Adrenal gland (tissue), 12 donors: ENCODE measurements around the gene ABHD17A. TPM values are rescaled to one million over a fixed set of nuclear protein-coding genes. Genes with fewer than 3 reads are reported as not detected.

Experiments used
- DNase-seq, 7 donors: peaks; one replicate each; pipeline ENCODE4 v3.0.0-alpha.2; 2019 to 2020
- H3K27ac ChIP-seq, 5 donors: fragments of 200-600 bp; sonication (generic) in 4 of 5; 1 replicate in 3 of 5; 2 replicates in 2 of 5; pipeline versions ENCODE4 v1.5.1 to v1.8.0; 2016 to 2020; ENCODE audit warnings: mild to moderate bottlenecking in 1 of 5
- H3K27me3 ChIP-seq: fragments of 200-600 bp; 2 replicates; pipeline ENCODE4 v1.8.0; 2021
- H3K36me3 ChIP-seq, 2 donors: fragments of 200-600 bp; replicated peaks in 1 of 2; 1 replicate in 1 of 2; 2 replicates in 1 of 2; pipeline versions ENCODE4 v1.5.1 to v1.8.0; 2018 to 2022
- H3K4me1 ChIP-seq, 2 donors: fragments of 200-600 bp; replicated peaks in 1 of 2; 1 replicate in 1 of 2; 2 replicates in 1 of 2; pipeline versions ENCODE4 v1.5.1 to v1.8.0; 2018 to 2021
- H3K4me3 ChIP-seq, 4 donors: fragments of 200-600 bp; sonication (generic) in 3 of 4; one replicate each; pipeline ENCODE4 v1.5.1; 2016 to 2018
- H3K9me3 ChIP-seq, 3 donors: fragments of 200-600 bp; sonication (generic) in 1 of 3; replicated peaks in 1 of 3; 1 replicate in 2 of 3; 2 replicates in 1 of 3; pipeline versions ENCODE4 v1.5.1 to v1.8.0; 2016 to 2021
- POLR2A ChIP-seq, 2 donors: fragments of 450-650 bp; IDR thresholded peaks; one replicate each; pipeline ENCODE4 v1.6.1; 2017; ENCODE audit warnings: antibody characterized with exemption in 2 of 2, mild to moderate bottlenecking in 2 of 2, moderate library complexity in 1 of 2
- WGBS, 4 donors: extraction: QIAGEN DNeasy Blood & Tissue Kit in 2 of 4; methylation state at CpG; one replicate each; pipeline versions ENCODE4 v1.1.5 to v1.1.7; 2013 to 2017; 5-methylcytosine and 5-hydroxymethylcytosine counted together
- intact Hi-C, 2 donors: fragments of 100-400 bp; cut with DNase I; formaldehyde crosslinking; loops; one replicate each; pipeline versions ENCODE4 v1.14.1 to v1.15.0; 2022 to 2023
- polyA plus RNA-seq, 3 donors: library from polyadenylated mRNA; stranded (reverse); fragments of 200-250 nt in 2 of 3; fragments of 350-450 nt in 1 of 3; fragmentation: Illumina TruSeq in 1 of 3; extraction: RNeasy Lipid Tissue Mini Kit (QIAGEN cat#74804) in 1 of 3; gene quantifications; one replicate each; pipeline ENCODE4 v1.2.3, GENCODE V29; 2013 to 2014
- total RNA-seq, 9 donors: library from RNA; depleted of rRNA in 4 of 9; stranded (reverse); fragments of >200 nt in 4 of 9; fragments of 120-200 nt in 1 of 9; fragmentation: NEBNext Ultra II Directional in 1 of 9; extraction: Animal tissue kit (Norgen Biotek cat#: 25700) in 1 of 9; gene quantifications; one replicate each; pipeline versions ENCODE4 v1.1.0 to v1.2.4, GENCODE V29; 2013 to 2023
- TF ChIP-seq, protein P1 (sequence below), 6 experiments: fragments of 450-650 bp in 4 of 6; fragments of 200-600 bp in 2 of 6; sonication (generic) in 1 of 6; IDR thresholded peaks; 1 replicate in 5 of 6; 2 replicates in 1 of 6; pipeline versions ENCODE4 v1.5.1 to v1.8.0; 2016 to 2021; ENCODE audit warnings: antibody characterized with exemption in 6 of 6, mild to moderate bottlenecking in 2 of 6, moderate library complexity in 1 of 6
- donor health status: healthy with polysubstance abuse.
- donor health status: Bipolar disorder and iron deficiency.
- donor health status: DM: yes; HTN: yes; CAD: no.
- donor health status: DM: no; HTN: no; CAD: no.
- donor health status: DM: no; HTN: no; CAD: no.
- donor health status: DM: yes; HTN: yes; CAD: no.

Gene ABHD17A
- total and polyA plus RNA-seq, 12 donors: 2.5 to 235 (median 99.4) TPM

DNA sequence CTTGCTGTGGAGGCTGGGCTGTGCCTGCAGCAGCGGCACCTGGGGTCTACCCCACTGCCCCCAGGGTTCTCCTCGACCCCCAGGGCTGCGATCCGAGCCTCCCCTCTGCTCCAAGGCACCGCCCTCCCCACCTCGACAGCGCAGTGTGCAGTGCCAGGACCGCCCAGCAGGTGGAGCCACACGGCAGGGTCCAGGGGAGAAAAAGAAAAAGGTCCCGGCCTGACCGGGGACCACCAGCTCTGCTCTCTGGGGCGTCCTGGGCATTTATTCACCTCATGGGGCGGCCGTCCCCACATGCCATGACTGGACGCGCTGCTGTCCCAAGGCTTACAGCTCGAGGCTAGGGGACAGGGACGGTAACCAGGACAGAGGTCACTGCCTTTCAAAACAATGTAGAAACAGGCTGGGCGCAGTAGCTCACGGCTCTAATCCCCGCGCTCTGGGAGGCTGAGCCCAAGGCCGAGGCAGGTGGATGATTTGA, 47.6 kb downstream of the ABHD17A start:
- Histone ChIP-seq H3K4me3 (peak overlapping the region in 1 of 4 donors; percentile 40), H3K27ac (peak overlapping the region; percentile 2 to 94 (median 78))

DNA sequence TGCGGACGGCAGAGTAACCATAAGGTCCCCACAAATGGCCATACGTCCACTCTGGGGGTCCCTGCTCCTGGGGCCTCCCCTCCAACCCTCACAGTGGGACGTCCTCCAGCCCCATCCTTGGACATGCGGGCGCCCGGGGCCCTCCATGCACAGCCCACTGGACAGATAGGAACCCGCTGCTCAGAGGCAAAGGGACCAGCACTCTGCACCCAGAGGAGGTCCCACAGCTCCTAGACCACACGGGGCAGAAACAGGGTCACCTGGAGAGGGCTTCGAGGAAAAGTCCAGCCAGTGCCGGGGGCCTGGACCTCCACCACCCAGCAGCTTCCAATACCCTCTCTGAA, 48.1 kb downstream of the ABHD17A start:
- peaks cover 29 to 72% of the 10 kb centered on the region in 2 donors for H3K4me1 ChIP-seq
- H3K27me3 ChIP-seq: no peaks in the 10 kb centered on the region
- no peaks in the 10 kb centered on the region for H3K9me3 ChIP-seq
- no peaks in the 10 kb centered on the region for H3K36me3 ChIP-seq
- TF ChIP-seq, protein P1, sequence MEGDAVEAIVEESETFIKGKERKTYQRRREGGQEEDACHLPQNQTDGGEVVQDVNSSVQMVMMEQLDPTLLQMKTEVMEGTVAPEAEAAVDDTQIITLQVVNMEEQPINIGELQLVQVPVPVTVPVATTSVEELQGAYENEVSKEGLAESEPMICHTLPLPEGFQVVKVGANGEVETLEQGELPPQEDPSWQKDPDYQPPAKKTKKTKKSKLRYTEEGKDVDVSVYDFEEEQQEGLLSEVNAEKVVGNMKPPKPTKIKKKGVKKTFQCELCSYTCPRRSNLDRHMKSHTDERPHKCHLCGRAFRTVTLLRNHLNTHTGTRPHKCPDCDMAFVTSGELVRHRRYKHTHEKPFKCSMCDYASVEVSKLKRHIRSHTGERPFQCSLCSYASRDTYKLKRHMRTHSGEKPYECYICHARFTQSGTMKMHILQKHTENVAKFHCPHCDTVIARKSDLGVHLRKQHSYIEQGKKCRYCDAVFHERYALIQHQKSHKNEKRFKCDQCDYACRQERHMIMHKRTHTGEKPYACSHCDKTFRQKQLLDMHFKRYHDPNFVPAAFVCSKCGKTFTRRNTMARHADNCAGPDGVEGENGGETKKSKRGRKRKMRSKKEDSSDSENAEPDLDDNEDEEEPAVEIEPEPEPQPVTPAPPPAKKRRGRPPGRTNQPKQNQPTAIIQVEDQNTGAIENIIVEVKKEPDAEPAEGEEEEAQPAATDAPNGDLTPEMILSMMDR (IDR thresholded peaks at IDR 0.05): no peak
- TF ChIP-seq POLR2A (IDR thresholded peaks at IDR 0.05): no peak
- DNase-seq: no peak
- no peak overlapping the region for H3K4me3 ChIP-seq
- peak overlapping the region; percentile 2 to 94 (median 78) for H3K27ac ChIP-seq
- 49 to 73% (median 63%) methylated on average over 3 to 11 of the region's 11 CpGs for WGBS, 4 donors
- intact Hi-C loops: no loop called here

More for the DNA sequence above, 47.6 kb downstream of the ABHD17A start:
- no peaks in the 10 kb centered on the region for H3K36me3 ChIP-seq
- no peaks in the 10 kb centered on the region for H3K9me3 ChIP-seq
- peak in 1 of 2 donors; percentile 32 for TF ChIP-seq POLR2A (IDR thresholded peaks at IDR 0.05)
- TF ChIP-seq, protein P1 (IDR thresholded peaks at IDR 0.05): peak; percentile 87 to 96 (median 91)
- WGBS, 4 donors: 13 to 39% (median 16%) methylated on average over 8 to 23 of the region's 23 CpGs; no CpG with 5 or more reads in 1 of the 4 donors
- DNase-seq: peak; percentile 58 to 77 (median 68)
- H3K4me1 ChIP-seq: peaks cover 29 to 74% of the 10 kb centered on the region in 2 donors
- intact Hi-C loops: no loop called here
- no peaks in the 10 kb centered on the region for H3K27me3 ChIP-seq

DNA sequence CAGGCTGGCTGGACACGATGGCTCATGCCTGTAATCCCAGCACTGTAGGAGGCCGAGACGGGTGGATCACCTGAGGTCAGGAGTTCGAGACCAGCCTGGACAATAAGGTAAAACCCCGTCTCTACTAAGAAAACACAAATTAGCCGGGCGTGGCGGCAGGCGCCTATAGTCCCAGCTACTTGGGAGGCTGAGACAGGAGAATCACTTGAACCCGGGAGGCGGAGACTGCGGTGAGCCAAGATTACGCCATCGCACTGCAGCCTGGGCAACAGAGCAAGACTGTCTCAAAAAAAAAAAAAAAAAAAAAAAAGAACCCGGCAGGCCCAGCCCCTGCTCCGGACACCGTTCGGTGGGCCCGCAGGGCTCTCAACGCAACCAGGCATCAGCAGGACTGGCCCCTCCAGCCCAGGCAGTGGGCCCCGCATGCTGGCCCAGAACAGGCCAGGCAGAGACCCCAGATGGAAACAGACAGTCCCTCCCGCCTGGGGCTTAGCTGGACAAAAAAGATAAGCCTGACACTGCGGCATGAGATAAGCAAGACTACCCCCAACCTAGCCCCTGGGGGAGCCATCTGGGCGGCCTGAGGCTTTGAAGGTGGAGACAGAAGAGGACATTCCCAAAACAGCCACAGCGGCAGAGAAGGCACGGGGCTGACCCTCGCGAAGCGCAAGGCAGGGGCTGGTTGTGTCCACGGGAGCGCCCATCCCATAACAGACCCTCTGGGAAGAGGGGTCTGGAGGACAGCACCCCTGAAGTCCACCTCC, 48.7 kb downstream of the ABHD17A start:
- Histone ChIP-seq H3K36me3 (no peaks in the 10 kb centered on the region), H3K9me3 (no peaks in the 10 kb centered on the region), H3K4me1 (peaks cover 29 to 72% of the 10 kb centered on the region in 2 donors), H3K27me3 (no peaks in the 10 kb centered on the region), H3K4me3 (no peak overlapping the region), H3K27ac (peak overlapping the region in 4 of 5 donors; percentile 11 to 94 (median 86))
- WGBS, 4 donors: 78 to 88% (median 85%) methylated on average over 13 to 31 of the region's 31 CpGs
- TF ChIP-seq, protein P1 (IDR thresholded peaks at IDR 0.05): no peak
- TF ChIP-seq POLR2A (IDR thresholded peaks at IDR 0.05): no peak
- DNase-seq: no peak
- intact Hi-C loops: no loop called here

DNA sequence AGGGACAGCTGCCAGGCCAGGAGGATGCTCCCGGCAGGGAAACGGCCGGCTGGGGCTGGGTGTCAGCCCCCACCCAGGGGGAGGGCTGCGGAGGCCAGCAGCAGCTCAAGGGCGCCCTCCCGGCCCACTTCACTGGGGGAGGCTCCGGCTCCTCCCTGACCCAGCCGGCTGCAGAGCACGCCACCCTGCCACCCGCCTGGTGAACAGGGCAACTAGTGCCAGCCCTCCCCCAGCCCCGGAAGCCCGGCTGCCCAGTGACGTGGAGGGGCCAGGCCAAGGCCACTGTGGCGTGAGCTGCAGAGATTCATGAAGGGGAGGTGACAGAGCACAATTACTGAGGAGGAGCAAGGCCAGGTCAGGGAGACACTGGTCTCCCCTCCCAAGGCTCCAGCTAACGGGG, 51.8 kb downstream of the ABHD17A start:
- intact Hi-C loops: no loop called here
- Histone ChIP-seq H3K27ac (peak overlapping the region; percentile 82 to 94 (median 93)), H3K4me3 (no peak overlapping the region), H3K9me3 (no peaks in the 10 kb centered on the region), H3K4me1 (peaks cover 29 to 58% of the 10 kb centered on the region in 2 donors), H3K36me3 (peaks cover 0 to 4% of the 10 kb centered on the region in 2 donors), H3K27me3 (no peaks in the 10 kb centered on the region)
- peak; percentile 89 to 97 (median 95) for DNase-seq
- 17 to 43% (median 36%) methylated on average over 7 to 15 of the region's 15 CpGs; no CpG with 5 or more reads in 1 of the 4 donors for WGBS, 4 donors
- TF ChIP-seq, protein P1 (IDR thresholded peaks at IDR 0.05): no peak
- TF ChIP-seq POLR2A (IDR thresholded peaks at IDR 0.05): peak; percentile 22 to 84
